Measurements from ENCODE around the gene STOML1.
"Not testable (repeated sequence)": the region's sequence is repeated elsewhere in the genome, so short reads cannot be mapped to it uniquely, and the experiment has no call there.

The STOML1 gene

GRCh38 chr15:73975440-73976125, 16.5 kb downstream of the STOML1 start:
- not testable (repeated sequence) for H3K4me3 ChIP-seq (ENCODE audit: low read depth, low read length); H3K27ac ChIP-seq (ENCODE audit: low read depth, low read length); H3K27me3 ChIP-seq (ENCODE audit: insufficient read depth, low read length)

GRCh38 chr15:73973683-73974200, 18.4 kb downstream of the STOML1 start:
- H3K27me3 ChIP-seq (ENCODE audit: insufficient read depth, low read length); H3K4me3 ChIP-seq (ENCODE audit: low read depth, low read length); H3K27ac ChIP-seq (ENCODE audit: low read depth, low read length); H3K36me3 ChIP-seq (ENCODE audit: insufficient read depth, low read length); H3K79me2 ChIP-seq (ENCODE audit: control insufficient read depth, insufficient read depth, low read length, unreplicated experiment); H2AFZ ChIP-seq (ENCODE audit: low read length, unreplicated experiment); H3K4me1 ChIP-seq (ENCODE audit: control insufficient read depth, insufficient read depth, low read length, unreplicated experiment): not testable (repeated sequence)

More at GRCh38 chr15:73975440-73976125, 16.5 kb downstream of the STOML1 start:
- not testable (repeated sequence) for H3K36me3 ChIP-seq (ENCODE audit: insufficient read depth, low read length); H3K79me2 ChIP-seq (ENCODE audit: control insufficient read depth, insufficient read depth, low read length, unreplicated experiment); H2AFZ ChIP-seq (ENCODE audit: low read length, unreplicated experiment)
- H3K4me1 ChIP-seq (ENCODE audit: control insufficient read depth, insufficient read depth, low read length, unreplicated experiment), result peaks cover 18% of the 10 kb centered on the region

- Histone ChIP-seq H3K27me3 (ENCODE audit: insufficient read depth, low read length) (no peaks in the 10 kb centered on the region), H3K27ac (ENCODE audit: low read depth, low read length) (no peak overlapping the region), H3K4me3 (ENCODE audit: low read depth, low read length) (peak overlapping the region; percentile 56), H3K79me2 (ENCODE audit: control insufficient read depth, insufficient read depth, low read length, unreplicated experiment) (no peaks in the 10 kb centered on the region), H2AFZ (ENCODE audit: low read length, unreplicated experiment) (peak overlapping the region; percentile 88), H3K4me1 (ENCODE audit: control insufficient read depth, insufficient read depth, low read length, unreplicated experiment) (peaks cover 9% of the 10 kb centered on the region), H3K36me3 (ENCODE audit: insufficient read depth, low read length) (no peaks in the 10 kb centered on the region)
Observed at GRCh38 chr15:73972984-73973682, 19.0 kb downstream of the STOML1 start.

GRCh38 chr15:73969151-73969759, 22.8 kb downstream of the STOML1 start:
- no peaks in the 10 kb centered on the region for H3K27me3 ChIP-seq (ENCODE audit: insufficient read depth, low read length)
- no peak overlapping the region for H3K27ac ChIP-seq (ENCODE audit: low read depth, low read length)
- no peak overlapping the region for H2AFZ ChIP-seq (ENCODE audit: low read length, unreplicated experiment)
- peaks cover 18% of the 10 kb centered on the region for H3K4me1 ChIP-seq (ENCODE audit: control insufficient read depth, insufficient read depth, low read length, unreplicated experiment)
- H3K4me3 ChIP-seq (ENCODE audit: low read depth, low read length), result no peak overlapping the region
- no peaks in the 10 kb centered on the region for H3K36me3 ChIP-seq (ENCODE audit: insufficient read depth, low read length)
- no peaks in the 10 kb centered on the region for H3K79me2 ChIP-seq (ENCODE audit: control insufficient read depth, insufficient read depth, low read length, unreplicated experiment)

- Histone ChIP-seq H3K4me1 (ENCODE audit: control insufficient read depth, insufficient read depth, low read length, unreplicated experiment) (peaks cover 18% of the 10 kb centered on the region), H3K79me2 (ENCODE audit: control insufficient read depth, insufficient read depth, low read length, unreplicated experiment) (no peaks in the 10 kb centered on the region), H3K27ac (ENCODE audit: low read depth, low read length) (no peak overlapping the region), H2AFZ (ENCODE audit: low read length, unreplicated experiment) (no peak overlapping the region), H3K36me3 (ENCODE audit: insufficient read depth, low read length) (no peaks in the 10 kb centered on the region), H3K27me3 (ENCODE audit: insufficient read depth, low read length) (no peaks in the 10 kb centered on the region), H3K4me3 (ENCODE audit: low read depth, low read length) (no peak overlapping the region)
Observed at GRCh38 chr15:73968461-73968860, 23.6 kb downstream of the STOML1 start.

GRCh38 chr15:73965758-73966113, 26.4 kb downstream of the STOML1 start:
- Histone ChIP-seq H3K27ac (ENCODE audit: low read depth, low read length) (no peak overlapping the region), H3K36me3 (ENCODE audit: insufficient read depth, low read length) (no peaks in the 10 kb centered on the region), H2AFZ (ENCODE audit: low read length, unreplicated experiment) (no peak overlapping the region), H3K4me3 (ENCODE audit: low read depth, low read length) (no peak overlapping the region), H3K4me1 (ENCODE audit: control insufficient read depth, insufficient read depth, low read length, unreplicated experiment) (peaks cover 16% of the 10 kb centered on the region), H3K79me2 (ENCODE audit: control insufficient read depth, insufficient read depth, low read length, unreplicated experiment) (no peaks in the 10 kb centered on the region), H3K27me3 (ENCODE audit: insufficient read depth, low read length) (no peaks in the 10 kb centered on the region)

GRCh38 chr15:73965094-73965757, 26.9 kb downstream of the STOML1 start:
- Histone ChIP-seq H2AFZ (ENCODE audit: low read length, unreplicated experiment) (peak overlapping the region; percentile 19), H3K4me3 (ENCODE audit: low read depth, low read length) (peak overlapping the region; percentile 8; the same call in 1 of the 2 replicates)

GRCh38 chr15:73964736-73965093, 27.4 kb downstream of the STOML1 start:
- H2AFZ ChIP-seq (ENCODE audit: low read length, unreplicated experiment), result peak overlapping the region; percentile 19
- no peaks in the 10 kb centered on the region for H3K79me2 ChIP-seq (ENCODE audit: control insufficient read depth, insufficient read depth, low read length, unreplicated experiment)
- no peak overlapping the region for H3K27ac ChIP-seq (ENCODE audit: low read depth, low read length)
- H3K36me3 ChIP-seq (ENCODE audit: insufficient read depth, low read length), result no peaks in the 10 kb centered on the region
- peak overlapping the region; percentile 8; the same call in 1 of the 2 replicates for H3K4me3 ChIP-seq (ENCODE audit: low read depth, low read length)
- no peaks in the 10 kb centered on the region for H3K27me3 ChIP-seq (ENCODE audit: insufficient read depth, low read length)
- peaks cover 17% of the 10 kb centered on the region for H3K4me1 ChIP-seq (ENCODE audit: control insufficient read depth, insufficient read depth, low read length, unreplicated experiment)

More at GRCh38 chr15:73965094-73965757, 26.9 kb downstream of the STOML1 start:
- Histone ChIP-seq H3K79me2 (ENCODE audit: control insufficient read depth, insufficient read depth, low read length, unreplicated experiment) (no peaks in the 10 kb centered on the region), H3K36me3 (ENCODE audit: insufficient read depth, low read length) (no peaks in the 10 kb centered on the region), H3K27ac (ENCODE audit: low read depth, low read length) (no peak overlapping the region), H3K27me3 (ENCODE audit: insufficient read depth, low read length) (no peaks in the 10 kb centered on the region), H3K4me1 (ENCODE audit: control insufficient read depth, insufficient read depth, low read length, unreplicated experiment) (peaks cover 16% of the 10 kb centered on the region)

- Histone ChIP-seq H3K79me2 (ENCODE audit: control insufficient read depth, insufficient read depth, low read length, unreplicated experiment) (no peaks in the 10 kb centered on the region), H3K4me1 (ENCODE audit: control insufficient read depth, insufficient read depth, low read length, unreplicated experiment) (peaks cover 32% of the 10 kb centered on the region), H3K4me3 (ENCODE audit: low read depth, low read length) (no peak overlapping the region), H3K27ac (ENCODE audit: low read depth, low read length) (no peak overlapping the region), H2AFZ (ENCODE audit: low read length, unreplicated experiment) (no peak overlapping the region), H3K27me3 (ENCODE audit: insufficient read depth, low read length) (no peaks in the 10 kb centered on the region), H3K36me3 (ENCODE audit: insufficient read depth, low read length) (no peaks in the 10 kb centered on the region)
Observed at GRCh38 chr15:73962433-73962832, 29.7 kb downstream of the STOML1 start.

- not testable (repeated sequence) for H3K27ac ChIP-seq (ENCODE audit: low read depth, low read length); H3K36me3 ChIP-seq (ENCODE audit: insufficient read depth, low read length); H3K4me3 ChIP-seq (ENCODE audit: low read depth, low read length); H3K79me2 ChIP-seq (ENCODE audit: control insufficient read depth, insufficient read depth, low read length, unreplicated experiment); H2AFZ ChIP-seq (ENCODE audit: low read length, unreplicated experiment); H3K27me3 ChIP-seq (ENCODE audit: insufficient read depth, low read length)
- H3K4me1 ChIP-seq (ENCODE audit: control insufficient read depth, insufficient read depth, low read length, unreplicated experiment), result peaks cover 42% of the 10 kb centered on the region
Observed at GRCh38 chr15:73960472-73961070, 31.5 kb downstream of the STOML1 start.
